ENCODE results near the gene NKX2-4. TPM values are rescaled to one million over a fixed set of nuclear protein-coding genes. Genes with fewer than 3 reads are reported as not detected.

Gene NKX2-4
- total and polyA plus RNA-seq, 2 of the 4 experiments (the other 2 are of a cell fraction), result not detected

DNA sequence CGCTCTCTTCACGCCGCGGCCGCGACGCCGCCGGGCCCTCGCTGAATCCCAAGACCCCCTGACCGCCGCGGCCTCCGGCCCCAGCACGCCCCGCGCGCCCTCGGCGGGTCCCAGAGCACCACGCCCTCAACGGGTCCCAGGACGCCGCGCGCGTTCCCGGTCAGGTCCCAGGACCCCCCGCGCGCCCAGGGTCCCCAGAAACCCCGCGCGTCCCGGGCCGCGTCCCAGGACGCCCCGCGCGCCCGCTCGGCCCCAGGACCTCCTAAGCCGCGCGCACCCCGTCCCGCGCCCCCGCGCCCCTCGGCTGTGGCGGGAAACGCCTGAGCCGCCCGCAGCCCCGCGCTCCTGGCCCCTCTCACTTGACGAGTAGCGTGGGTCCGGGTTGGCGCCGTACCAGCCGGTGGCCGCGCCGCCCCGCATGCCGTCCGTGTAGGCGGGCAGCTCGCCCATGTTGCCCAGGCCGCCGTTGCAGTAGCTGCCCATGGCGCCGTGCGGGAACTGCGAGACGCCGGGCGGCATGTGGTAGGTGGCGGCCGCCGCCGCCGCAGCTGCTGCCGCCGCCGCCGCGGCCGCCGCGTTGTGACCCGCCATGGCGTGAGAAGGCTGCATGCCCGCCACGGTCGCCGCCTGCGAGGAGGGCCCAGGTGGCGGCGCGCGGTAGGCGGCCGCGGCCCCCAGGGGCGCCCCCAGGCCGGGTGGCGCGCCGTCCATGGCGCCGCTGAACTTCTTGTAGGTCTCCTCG, 556 bp downstream of the NKX2-4 start (continued):
- TF ChIP-seq, protein P1, sequence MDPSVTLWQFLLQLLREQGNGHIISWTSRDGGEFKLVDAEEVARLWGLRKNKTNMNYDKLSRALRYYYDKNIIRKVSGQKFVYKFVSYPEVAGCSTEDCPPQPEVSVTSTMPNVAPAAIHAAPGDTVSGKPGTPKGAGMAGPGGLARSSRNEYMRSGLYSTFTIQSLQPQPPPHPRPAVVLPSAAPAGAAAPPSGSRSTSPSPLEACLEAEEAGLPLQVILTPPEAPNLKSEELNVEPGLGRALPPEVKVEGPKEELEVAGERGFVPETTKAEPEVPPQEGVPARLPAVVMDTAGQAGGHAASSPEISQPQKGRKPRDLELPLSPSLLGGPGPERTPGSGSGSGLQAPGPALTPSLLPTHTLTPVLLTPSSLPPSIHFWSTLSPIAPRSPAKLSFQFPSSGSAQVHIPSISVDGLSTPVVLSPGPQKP (IDR thresholded peaks at IDR 0.05; ENCODE audit: borderline replicate concordance, low read depth, low read length), result no peak
- TF ChIP-seq RCOR1 (IDR thresholded peaks at IDR 0.05; ENCODE audit: insufficient replicate concordance, low read length), result no peak
- no peak for TF ChIP-seq MAZ (IDR thresholded peaks at IDR 0.05; ENCODE audit: borderline replicate concordance, low read depth, low read length)
- TF ChIP-seq NFE2L2 (IDR thresholded peaks at IDR 0.05; ENCODE audit: low read depth, low read length), result no peak

Data from IMR-90 (cell line).